PFSK-1 (cell line): Measurements from ENCODE around the gene BANP.
A peak's percentile ranks its signal among the peaks of the same experiment; 100 is the strongest.

Experiments
- FOXP2 ChIP-seq: optimal IDR thresholded peaks from 2 replicates; pipeline ENCODE3; 2011; ENCODE audit warnings: borderline replicate concordance, control low read depth, inconsistent platforms; ENCODE audit not compliant: insufficient read depth; ENCODE audit errors: extremely low read length, extremely low read depth
- POLR2AphosphoS5 ChIP-seq: IDR thresholded peaks from 2 replicates; pipeline ENCODE4 v1.6.1; 2012; ENCODE audit warnings: low read depth, mild to moderate bottlenecking, control low read depth, low read length, moderate library complexity
- REST ChIP-seq, 2 experiments: IDR thresholded peaks; 2 replicates each; pipeline versions ENCODE4 v1.6.1 to v1.8.0; 2011 to 2012; ENCODE audit warnings: low read depth in 2 of 2, low read length in 2 of 2, control low read depth in 1 of 2, inconsistent platforms in 1 of 2, mild to moderate bottlenecking in 1 of 2, moderate library complexity in 1 of 2; ENCODE audit not compliant: insufficient read depth in 1 of 2
- SIN3A ChIP-seq: IDR thresholded peaks from 2 replicates; pipeline ENCODE4 v1.6.1; 2012; ENCODE audit warnings: mild to moderate bottlenecking, low read length, moderate library complexity, borderline replicate concordance; ENCODE audit not compliant: insufficient read depth
- TAF1 ChIP-seq: IDR thresholded peaks from 2 replicates; pipeline ENCODE4 v1.6.1; 2012; ENCODE audit warnings: low read length, control low read depth, borderline replicate concordance; ENCODE audit not compliant: insufficient read depth

BANP gene

GRCh38 chr16:87929986-87930385 lies 21.2 kb upstream of the BANP start:
- TF ChIP-seq TAF1 (no peak), REST (IDR thresholded peaks at IDR 0.05; ENCODE audit: insufficient read depth in 1 of 2, low read depth in 2 of 2, low read length in 2 of 2) (no peak), SIN3A (no peak), FOXP2 (no peak), POLR2AphosphoS5 (no peak)

DNA sequence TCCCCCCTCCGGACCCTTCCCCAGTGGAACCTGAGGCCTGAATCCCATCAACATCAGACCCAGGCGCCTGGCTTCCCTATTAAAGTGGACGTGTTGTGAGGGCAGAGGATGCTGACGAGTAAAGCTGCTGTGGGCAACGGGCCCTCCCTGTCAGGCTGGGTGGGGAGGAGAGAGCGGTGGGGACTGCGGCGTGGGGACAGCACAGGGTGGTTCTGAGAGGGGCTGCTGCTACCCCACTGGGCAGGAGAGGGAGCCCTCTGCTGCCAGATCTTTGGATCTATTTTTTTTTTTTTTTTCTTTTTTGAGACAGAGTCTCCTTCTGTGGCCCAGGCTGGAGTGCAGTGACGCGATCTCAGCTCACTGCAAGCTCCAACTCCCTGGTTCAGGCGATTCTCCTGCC lies 20.8 kb upstream of the BANP start:
- TF ChIP-seq POLR2AphosphoS5 (no peak), REST (IDR thresholded peaks at IDR 0.05; ENCODE audit: insufficient read depth in 1 of 2, low read depth in 2 of 2, low read length in 2 of 2) (no peak), TAF1 (no peak), FOXP2 (no peak), SIN3A (no peak)

DNA sequence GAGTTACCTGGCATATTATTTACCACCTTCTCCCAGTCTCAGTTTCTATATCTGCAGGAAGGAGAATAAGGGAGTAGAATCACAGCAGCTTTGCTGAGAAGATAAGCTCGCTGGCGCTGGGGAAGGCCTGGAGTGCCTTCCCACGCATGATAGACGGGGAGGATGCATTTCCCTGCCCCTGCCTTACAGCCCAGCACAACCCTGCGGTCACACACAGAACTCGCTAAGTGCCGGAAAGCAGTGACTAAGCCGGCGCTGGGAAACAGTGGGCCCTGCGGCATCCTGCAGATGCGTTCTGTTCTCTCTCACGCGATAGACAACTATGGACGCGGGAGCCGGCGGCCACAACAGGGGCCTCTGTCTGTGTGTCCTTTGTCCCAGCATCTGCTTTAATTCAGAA lies 19.7 kb upstream of the BANP start:
- TF ChIP-seq POLR2AphosphoS5 (no peak), REST (IDR thresholded peaks at IDR 0.05; ENCODE audit: insufficient read depth in 1 of 2, low read depth in 2 of 2, low read length in 2 of 2) (no peak), FOXP2 (peak; percentile 56), TAF1 (no peak), SIN3A (peak; percentile 22; the same call in 1 of the 2 replicates)

GRCh38 chr16:87933140-87933495 lies 18.1 kb upstream of the BANP start:
- TF ChIP-seq REST (IDR thresholded peaks at IDR 0.05; ENCODE audit: insufficient read depth in 1 of 2, low read depth in 2 of 2, low read length in 2 of 2) (no peak), FOXP2 (no peak), POLR2AphosphoS5 (no peak)

DNA sequence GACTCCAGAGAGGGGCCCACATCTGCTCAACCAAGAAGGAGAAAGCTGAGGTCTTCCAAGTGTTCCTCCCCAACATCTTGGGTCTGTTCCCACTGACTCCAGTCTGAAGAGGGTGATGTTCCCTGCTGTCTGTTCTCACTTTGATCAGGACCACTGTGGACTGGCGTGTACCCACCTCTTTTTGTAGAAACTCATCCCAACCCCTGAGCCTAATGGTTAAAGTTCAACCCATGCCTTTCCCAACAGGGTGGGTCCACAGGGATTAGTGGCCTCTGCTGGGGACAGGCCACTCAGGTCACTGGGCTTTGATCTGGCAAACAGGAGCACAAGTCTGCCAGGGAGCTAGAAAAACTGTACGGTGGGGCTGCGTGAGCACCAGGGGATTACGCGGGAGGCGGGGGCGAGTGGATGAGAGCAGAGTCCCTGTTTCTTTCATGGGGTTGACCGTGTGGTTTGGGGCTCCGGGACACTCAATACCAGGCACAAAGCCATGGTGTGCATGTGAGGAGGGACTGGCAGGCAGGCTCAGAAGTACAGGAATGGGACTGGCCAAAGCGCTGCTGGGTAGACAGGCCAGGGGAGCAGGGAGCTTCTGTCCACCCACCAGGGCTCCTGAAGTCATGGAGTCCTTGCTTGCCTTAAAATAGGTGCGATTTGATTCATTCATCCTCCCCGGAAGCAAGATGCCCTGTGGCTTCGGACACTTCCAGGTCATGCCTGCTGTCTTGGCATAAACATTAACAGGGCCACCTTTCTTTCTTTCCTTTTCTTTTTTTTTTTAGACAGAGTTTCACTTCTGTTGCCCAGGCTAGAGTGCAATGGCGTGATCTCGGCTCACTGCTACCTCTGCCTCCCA lies 14.6 kb upstream of the BANP start, which contains the start of gene CA5A:
CA5A (minus strand) TSS at position 155 of the 856 bp plus-strand sequence; CDS start at position 76, 79 bp downstream.
- TF ChIP-seq TAF1 (no peak), REST (IDR thresholded peaks at IDR 0.05; ENCODE audit: insufficient read depth in 1 of 2, low read depth in 2 of 2, low read length in 2 of 2) (no peak)
